PFSK-1 (cell line): Measurements from ENCODE around the gene EMCN.

ENCODE experiments used
- SIN3A ChIP-seq: IDR thresholded peaks from 2 replicates; pipeline ENCODE4 v1.6.1; 2012; ENCODE audit warnings: mild to moderate bottlenecking, low read length, moderate library complexity, borderline replicate concordance; ENCODE audit not compliant: insufficient read depth
- TAF1 ChIP-seq: IDR thresholded peaks from 2 replicates; pipeline ENCODE4 v1.6.1; 2012; ENCODE audit warnings: low read length, control low read depth, borderline replicate concordance; ENCODE audit not compliant: insufficient read depth
- TF ChIP-seq, protein P1 (sequence below), 2 experiments: IDR thresholded peaks; 2 replicates each; pipeline versions ENCODE4 v1.6.1 to v1.8.0; 2011 to 2012; ENCODE audit warnings: low read depth in 2 of 2, low read length in 2 of 2, control low read depth in 1 of 2, inconsistent platforms in 1 of 2, mild to moderate bottlenecking in 1 of 2, moderate library complexity in 1 of 2; ENCODE audit not compliant: insufficient read depth in 1 of 2

DNA sequence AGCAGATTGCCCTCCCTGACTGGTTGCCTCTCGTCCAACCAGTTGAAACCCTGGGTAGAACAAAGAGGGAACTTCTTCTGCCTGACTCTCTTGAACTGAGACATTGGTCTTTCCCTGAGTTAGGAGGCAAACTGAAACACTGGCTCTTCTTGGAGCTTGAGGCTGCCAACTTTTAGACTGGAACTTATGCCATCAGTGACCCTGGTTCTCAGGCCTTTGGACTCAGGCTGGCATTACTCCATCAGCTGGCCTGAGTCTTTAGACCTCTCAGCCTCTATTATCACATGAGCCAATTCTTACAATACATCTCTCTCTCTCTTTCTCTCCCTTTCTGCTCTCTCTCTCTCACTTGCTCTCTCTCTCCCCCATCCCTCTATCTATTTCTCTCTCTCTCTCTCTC is 86.4 kb downstream of the EMCN start:
- TF ChIP-seq SIN3A (no peak), TAF1 (no peak)
- TF ChIP-seq, protein P1, sequence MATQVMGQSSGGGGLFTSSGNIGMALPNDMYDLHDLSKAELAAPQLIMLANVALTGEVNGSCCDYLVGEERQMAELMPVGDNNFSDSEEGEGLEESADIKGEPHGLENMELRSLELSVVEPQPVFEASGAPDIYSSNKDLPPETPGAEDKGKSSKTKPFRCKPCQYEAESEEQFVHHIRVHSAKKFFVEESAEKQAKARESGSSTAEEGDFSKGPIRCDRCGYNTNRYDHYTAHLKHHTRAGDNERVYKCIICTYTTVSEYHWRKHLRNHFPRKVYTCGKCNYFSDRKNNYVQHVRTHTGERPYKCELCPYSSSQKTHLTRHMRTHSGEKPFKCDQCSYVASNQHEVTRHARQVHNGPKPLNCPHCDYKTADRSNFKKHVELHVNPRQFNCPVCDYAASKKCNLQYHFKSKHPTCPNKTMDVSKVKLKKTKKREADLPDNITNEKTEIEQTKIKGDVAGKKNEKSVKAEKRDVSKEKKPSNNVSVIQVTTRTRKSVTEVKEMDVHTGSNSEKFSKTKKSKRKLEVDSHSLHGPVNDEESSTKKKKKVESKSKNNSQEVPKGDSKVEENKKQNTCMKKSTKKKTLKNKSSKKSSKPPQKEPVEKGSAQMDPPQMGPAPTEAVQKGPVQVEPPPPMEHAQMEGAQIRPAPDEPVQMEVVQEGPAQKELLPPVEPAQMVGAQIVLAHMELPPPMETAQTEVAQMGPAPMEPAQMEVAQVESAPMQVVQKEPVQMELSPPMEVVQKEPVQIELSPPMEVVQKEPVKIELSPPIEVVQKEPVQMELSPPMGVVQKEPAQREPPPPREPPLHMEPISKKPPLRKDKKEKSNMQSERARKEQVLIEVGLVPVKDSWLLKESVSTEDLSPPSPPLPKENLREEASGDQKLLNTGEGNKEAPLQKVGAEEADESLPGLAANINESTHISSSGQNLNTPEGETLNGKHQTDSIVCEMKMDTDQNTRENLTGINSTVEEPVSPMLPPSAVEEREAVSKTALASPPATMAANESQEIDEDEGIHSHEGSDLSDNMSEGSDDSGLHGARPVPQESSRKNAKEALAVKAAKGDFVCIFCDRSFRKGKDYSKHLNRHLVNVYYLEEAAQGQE (IDR thresholded peaks at IDR 0.05; ENCODE audit: insufficient read depth in 1 of 2, low read depth in 2 of 2, low read length in 2 of 2), result no peak
